ENCODE measurements around the gene ZBP1.

DNA sequence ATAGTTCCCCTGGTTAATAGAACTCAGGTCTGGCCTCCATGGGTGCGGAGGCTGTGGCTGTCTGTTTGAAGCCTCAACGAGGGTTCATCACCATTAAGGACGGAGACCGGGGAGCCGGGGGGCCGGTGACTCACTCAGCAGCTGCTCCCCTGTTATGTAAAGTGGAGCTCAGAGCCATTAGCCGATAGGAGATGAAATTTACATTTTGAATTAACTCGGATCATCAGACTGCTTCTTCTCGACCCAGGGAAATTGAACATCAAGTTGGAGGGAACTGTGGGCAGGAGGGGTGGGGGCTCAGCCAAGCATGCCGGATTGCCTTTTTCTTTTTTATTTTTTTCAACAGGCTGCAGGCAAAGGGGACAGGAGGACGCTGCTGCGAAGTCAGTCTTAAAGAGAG lies 47.0 kb downstream of the ZBP1 start:
- TF ChIP-seq ZNF274 (IDR thresholded peaks at IDR 0.05; ENCODE audit: low read depth, low read length) (no peak), SUZ12 (IDR thresholded peaks at IDR 0.05; ENCODE audit: extremely low read depth, insufficient read depth, insufficient read length) (no peak), YY1 (IDR thresholded peaks at IDR 0.05; ENCODE audit: insufficient read depth, insufficient read length) (no peak)

Data from NT2/D1 (cell line).